GM12891 (cell line): ENCODE results near the gene PMCH.

Experiments used
- PAX5 ChIP-seq: IDR thresholded peaks from 2 replicates; pipeline ENCODE4 v1.6.1; 2011; ENCODE audit warnings: low read length, moderate library complexity, mild to moderate bottlenecking; ENCODE audit not compliant: insufficient read depth, severe bottlenecking
- POLR2A ChIP-seq: IDR thresholded peaks from 2 replicates; pipeline ENCODE4 v1.6.1; 2011; ENCODE audit warnings: low read depth, low read length, control low read depth
- TAF1 ChIP-seq: IDR thresholded peaks from 2 replicates; pipeline ENCODE4 v1.6.1; 2011; ENCODE audit warnings: low read depth, low read length, control low read depth

GRCh38 chr12:102171951-102172350 lies 25.7 kb downstream of the PMCH start:
- no peak for TF ChIP-seq POLR2A
- no peak for TF ChIP-seq PAX5
- no peak for TF ChIP-seq TAF1
